HUDEP-2 (cell line): ENCODE measurements around the gene MYL4.

Experiments used
- DNase-seq, 76 experiments: peaks; one replicate each; lab custom pipeline; 2025; ENCODE audit not compliant: unreplicated experiment in 76 of 76; lab: John Stamatoyannopoulos, UW

Gene MYL4

DNA sequence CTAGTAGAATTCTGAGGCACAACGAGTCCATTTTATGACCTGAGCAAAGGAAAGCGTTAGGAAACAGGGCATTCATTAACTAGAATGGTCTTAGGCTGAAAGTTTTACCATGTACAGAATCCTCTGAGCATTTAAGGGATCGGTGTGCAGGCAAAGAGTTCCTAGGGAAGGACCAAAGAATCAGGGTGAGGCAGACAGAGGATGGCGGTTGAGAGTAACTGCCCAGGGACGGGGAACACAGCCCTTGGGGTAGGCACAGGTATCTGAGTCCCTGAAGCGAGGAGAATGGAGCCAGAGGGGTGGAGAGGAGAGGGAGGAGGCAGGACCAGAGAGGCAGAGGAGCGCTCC lies 30.4 kb downstream of the MYL4 start:
- no peak for DNase-seq

DNA sequence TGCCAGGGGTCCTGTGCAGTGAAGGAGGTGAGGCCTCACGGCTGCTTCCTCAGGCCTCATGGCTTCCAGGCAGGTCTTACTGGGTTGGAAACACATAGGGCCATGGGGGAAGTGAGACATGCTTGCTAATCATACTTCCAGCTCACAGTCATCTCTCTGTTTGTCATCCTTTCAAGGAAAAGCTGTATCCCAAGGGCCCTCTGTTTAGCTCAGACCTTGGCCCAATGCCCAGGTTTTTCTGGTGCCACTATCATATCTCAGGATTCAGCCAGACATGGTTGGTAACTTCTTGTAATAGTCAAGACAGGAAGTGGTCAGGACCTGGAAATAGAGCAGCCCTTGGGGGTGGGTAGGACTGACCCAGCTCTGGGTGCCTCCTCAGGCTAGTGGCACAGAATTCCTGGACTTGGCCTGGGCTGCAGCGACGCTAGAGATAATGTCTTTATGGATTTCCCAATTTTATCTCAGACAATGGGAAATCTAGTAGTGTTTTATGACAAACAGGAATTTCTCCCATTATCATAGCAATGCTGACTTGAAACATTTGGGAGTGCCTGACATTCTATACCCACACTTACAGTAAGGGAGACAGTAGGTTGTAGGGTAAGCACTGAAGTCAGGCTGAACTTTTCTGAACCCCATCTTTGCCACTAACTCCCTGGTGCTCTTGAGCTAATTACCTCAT lies 31.0 kb downstream of the MYL4 start:
- DNase-seq = peak in 71 of 76 experiments; percentile 37 to 89 (median 68)

DNA sequence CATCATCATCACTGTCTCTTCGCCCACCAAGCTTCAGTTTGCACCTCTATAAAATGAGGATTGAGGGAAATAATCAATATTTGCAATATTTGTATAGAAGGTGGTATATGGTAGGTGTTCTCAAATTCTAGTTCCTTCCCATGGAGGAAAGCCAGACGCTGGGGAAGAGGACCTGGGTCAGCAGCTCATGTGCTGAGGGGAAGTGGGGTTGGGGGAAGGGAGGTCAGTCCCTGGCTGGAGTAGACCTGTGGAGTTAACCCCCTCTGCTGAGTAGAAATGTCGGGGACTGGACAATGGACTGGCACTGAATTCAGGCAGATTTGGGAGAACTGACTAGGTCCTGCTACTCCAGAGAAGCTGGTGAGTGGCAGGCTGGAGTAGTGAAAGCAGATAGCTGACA lies 31.7 kb downstream of the MYL4 start:
- DNase-seq = no peak

DNA sequence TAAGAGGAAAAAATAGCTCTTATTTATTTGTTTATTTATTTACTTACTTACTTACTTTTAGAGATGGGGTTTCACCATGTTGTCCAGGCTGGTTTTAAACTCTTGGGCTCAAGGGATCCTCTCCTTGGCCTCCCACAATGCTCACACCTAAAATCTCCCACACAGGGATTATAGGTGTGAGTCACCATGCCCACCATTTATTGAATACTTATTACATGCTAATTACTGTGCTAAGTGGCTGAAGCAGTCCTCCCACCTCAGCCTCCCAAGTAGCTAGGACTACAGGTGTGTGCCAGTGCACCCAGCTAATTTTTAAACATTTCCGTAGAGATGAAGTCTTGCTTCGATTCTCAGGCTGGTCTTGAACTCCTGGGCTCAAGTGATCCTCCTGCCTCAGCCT lies 33.5 kb downstream of the MYL4 start:
- DNase-seq = no peak

DNA sequence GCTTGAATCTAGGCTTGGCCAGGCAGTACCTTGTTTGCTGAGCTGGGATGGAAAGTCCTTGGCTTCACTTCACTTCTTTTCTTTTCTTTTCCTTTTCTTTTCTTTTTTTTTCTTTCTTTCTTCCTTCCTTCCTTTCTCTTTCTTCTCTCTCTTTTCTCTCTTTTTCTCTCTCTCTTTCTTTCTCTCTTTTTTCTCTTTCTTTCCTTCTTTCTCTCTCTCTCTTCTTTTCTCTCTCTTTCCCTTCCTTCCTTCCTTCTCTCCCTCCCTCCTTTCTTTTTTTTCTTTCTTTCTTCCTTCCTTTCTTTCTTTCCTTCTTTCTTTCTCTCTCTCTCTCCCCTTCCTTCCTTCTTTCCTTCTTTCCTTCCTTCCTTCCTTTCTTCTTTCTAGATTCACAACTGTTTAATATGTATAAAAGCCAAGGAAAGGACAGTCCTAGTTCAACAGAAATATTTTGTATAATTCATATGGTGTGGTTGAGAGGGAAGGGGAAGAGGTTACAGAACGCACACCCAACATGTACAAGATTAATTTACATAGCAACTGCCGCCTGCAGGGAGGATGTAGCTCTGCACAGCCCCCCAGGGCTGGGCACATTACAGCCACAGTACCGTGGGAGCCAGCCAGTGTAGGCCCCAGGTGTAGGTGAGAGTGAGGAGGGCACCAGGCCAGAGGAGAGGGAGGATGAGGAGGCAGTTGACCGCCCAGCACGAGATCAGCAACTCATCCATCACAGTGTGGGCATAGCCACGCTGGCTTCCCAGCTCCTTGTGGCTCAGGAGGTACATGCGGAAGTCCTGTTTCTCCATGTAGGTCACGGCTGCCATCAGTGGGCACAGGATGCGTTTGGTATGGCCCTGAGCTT lies 34.8 kb downstream of the MYL4 start:
- no peak for DNase-seq

DNA sequence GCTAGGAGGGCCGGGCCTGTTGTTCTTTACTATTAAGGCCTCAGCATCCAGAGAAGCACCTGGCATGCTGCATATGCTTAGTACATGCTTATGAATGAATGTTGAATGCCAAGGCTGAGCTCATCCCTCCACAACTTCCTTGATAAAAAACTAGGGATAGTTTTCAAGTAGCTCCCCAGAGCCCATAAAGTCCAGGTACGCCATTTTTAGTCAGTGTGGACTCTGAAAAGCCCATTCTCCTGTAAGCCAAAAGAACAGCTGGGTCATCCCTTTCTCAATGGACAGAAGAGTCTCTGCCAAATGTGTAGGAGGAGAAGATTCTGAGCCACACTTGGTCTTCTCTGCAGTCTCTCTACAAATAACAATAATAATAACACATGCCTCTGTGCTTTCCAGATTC lies 35.5 kb downstream of the MYL4 start:
- DNase-seq = no peak

DNA sequence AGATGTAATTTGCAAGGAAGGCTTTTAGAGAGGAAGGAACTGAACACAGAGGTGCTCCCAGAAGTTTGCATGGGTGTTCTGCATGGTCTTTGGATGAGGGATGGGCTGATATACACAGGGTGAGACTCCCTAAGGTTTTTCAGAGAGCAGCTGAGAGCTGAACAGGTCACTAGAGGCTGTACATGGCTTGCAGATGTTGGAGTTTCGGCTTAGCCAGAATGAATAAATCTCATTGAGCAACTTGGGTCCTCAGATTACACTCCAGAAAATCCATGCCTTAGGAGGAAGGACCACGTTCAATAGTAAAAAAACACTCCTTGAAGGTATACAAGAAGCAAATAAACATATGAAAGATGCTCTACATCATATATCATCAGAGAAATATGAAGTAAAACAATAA lies 37.0 kb downstream of the MYL4 start:
- DNase-seq = no peak

DNA sequence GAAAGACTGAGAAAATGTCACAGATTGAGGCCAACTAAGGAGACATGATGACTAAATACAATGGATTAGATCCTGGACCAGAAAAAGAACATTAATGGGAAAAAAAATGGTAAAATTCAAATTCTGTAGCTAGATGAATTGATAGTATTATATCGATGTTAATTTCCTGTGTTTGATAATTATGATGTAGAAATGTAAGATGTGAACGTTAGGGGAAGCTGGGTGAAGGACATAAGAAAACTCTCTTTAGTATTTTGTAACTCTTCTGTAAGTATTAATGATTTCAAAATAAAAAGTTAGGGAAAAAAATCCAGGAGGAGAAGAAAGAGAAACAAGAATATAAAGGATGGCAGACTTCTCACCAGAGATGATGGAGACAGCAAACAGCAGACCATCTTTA lies 41.7 kb downstream of the MYL4 start:
- DNase-seq = no peak

DNA sequence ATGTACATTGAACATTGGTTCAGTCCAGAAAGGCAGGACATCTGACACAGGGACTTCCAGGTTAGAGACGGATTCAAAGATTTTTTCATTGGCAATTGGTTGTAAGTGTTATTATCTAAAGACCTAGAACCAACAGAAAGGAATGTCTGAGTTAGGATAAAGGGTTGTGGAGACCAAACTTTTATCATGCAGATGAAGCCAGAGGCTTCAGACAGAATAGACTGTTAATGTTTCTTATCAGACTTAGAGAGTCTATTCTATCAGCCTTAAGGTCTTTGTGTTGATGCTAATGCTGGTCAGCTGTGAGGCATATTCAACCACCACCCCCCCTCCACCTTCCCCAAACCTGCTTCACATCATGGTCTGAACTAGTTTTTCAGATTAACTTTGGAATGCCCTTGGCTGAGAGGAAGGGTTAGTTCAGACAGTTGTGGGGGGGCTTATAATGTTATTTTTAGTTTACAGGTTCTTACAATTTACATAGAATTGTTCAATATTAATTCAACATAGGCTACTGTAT lies 42.3 kb downstream of the MYL4 start:
- no peak for DNase-seq

DNA sequence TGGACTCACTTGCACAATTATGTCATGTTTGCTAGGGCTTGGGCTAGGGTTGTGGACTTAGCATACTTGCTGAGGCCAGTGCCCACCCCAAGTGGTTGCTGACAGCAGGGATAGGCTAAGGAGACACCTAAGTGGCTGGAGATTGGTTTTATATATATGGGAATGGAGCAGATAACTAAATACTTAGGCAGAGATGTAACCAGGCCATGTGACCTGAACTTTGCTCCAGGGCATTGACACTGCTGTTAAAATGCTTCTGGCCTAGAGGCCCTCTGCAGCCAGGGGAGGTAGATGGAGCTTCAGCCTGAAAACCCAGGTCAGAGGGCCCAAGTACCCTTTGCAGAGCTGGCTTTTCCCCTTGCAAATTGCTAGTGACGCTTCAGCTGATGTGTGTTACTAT lies 43.1 kb downstream of the MYL4 start:
- DNase-seq = peak in 1 of 76 experiments; percentile 3

DNA sequence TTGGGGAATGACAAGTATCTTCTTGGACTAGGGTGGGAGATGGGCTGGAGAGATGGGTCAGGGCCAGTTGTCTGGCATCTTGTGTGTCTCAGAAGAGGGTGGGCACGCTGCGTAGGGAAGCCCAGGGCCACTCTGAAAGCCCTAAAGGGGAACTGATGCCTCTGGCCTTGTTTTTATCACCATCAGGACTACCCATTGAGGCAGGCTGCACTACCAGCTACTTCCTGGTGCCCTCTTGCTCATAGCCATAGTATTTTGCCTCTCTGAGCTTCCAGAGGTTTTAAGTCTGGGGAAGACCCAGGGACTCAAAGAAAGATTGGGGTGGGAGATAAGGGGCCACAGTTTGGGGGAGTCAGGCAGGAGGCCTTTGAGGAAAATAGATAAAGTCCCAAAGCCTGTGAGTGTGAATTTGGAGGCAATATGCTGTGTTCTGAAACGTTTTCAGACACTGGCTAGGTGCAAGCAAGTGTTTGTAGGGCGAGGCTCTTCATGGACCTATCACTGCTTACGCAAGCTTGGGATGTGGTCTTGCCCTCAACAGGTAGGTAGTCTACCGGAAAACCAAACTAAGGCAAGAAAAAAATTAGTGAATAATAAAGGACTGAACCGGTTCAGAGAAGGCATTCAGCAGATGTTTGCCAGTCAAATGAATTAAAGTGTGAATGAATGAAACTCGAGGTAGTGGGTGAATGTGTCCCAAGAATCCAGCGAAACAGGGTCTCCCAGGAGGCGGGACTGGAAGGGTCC lies 43.8 kb downstream of the MYL4 start:
- DNase-seq = peak in 1 of 76 experiments; percentile 10

DNA sequence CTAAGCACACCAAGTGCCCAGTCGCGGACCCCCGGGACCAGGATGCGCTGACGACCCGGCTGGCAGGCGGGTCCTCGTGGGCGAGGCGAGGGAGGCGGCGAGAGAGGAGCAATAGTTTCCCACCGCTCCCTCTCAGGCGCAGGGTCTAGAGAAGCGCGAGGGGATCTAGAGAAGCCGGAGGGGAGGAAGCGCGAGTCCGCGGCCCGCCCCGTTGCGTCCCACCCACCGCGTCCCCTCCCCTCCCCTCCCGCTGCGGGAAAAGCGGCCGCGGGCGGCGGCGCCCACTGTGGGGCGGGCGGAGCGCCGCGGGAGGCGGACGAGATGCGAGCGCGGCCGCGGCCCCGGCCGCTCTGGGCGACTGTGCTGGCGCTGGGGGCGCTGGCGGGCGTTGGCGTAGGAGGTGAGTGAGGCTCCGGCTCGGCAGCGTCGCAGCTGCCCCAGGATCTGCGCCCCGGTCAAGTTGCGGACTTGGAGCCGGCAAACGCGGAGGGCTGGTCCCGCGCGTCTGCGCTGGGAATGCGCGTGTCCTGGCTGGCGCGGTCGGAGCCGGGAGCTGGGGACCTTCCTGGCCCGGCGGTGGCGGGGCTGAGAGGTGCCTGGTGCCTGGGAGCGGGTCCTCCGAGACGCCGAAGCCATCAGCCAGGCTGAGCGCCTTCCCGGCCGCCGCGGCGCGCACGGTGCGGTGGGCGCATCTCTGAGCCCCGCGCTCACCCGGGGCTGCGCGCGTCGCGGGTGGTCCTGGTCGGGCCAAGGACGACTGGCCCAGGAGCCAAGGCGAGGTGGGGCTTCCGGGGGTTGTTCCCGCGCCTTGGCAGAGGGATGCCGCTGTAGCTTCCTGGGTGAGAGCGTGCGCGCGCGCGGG lies 44.6 kb downstream of the MYL4 start, which contains the start of gene ITGB3:
Gene ITGB3, plus strand, starts transcription at position 287 of the 862 bp plus-strand sequence. Its CDS starts 35 bp downstream, at position 322.
- peak in 57 of 76 experiments; percentile 5 to 70 (median 47) for DNase-seq

DNA sequence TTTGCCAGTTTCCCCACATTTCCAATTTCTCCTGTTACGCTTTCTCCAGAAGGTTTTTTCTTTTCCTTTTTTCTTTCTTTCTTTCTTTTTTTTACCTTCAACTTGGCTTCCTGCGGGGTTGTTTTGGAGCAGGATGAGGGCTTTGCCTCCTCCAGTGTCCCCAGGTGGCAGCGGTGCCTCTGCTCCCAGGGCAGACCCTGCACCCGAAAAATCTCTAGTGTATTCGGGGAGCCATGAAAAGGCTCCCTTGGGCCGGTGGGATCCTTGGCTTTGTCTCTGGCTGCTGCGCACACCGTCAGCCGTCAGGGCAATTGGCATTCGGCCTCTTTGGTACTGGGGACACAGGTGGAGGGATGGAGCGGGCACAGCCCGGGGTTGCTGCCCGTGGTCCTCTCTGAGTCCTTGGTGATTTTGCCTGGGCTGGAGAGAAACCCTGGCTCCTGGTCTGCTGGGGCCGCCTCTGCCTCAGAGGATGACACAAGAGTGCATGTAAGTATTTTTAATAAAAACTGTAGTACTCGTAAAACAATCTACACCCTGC lies 45.3 kb downstream of the MYL4 start:
- DNase-seq = no peak

DNA sequence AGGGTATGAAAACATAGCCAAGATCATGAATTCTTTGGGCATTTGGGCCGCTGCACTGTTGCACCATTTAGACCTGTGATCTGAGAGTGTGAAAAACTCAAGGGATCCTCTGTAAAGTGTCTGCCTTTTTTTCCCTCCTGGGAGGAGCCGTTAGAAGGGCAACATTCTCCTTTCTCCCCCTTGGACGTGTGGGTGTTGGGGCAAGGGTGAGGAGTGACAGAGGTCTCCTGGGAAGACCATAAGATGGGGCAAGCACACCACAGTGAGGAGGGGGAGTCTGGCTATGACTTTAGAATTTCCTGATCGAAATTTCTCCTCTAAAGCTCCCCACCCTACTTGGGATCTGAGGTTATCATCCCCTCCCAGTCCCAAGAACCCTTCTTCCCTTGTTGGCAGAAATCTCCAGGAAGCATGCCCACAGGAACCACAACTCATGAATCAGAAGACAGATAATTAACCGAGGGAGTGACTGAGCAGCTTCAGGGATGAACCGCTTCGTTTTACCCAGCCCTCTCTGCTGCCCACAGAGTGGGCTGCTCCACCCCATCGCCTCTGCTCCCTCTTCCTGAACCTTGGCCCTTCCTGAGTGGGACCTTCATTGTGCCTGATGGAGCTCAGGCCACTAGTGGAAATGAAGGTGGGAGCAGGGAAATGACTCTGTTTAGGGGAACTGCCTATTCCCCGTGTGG lies 48.6 kb downstream of the MYL4 start:
- DNase-seq = peak in 6 of 76 experiments; percentile 7 to 14 (median 10)

DNA sequence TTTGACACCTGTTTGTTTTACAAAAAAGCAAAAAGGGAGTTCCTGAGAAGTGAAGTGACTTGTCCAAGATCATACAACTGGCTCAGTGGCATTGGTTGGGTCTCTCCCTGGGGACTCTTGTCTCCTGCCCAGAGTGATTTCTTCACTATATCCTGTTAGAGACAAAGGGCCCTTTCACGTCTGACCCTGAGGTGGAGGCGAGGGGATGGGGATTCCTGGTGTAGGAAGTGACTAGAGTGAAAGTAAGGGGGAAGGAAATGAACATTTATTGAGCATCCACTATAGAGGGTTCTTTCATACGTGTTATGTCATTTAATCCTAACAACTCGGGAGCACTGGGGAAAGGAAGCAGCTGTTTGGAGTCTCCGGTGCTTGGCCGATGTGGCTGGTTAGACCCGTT lies 53.4 kb downstream of the MYL4 start:
- no peak for DNase-seq

DNA sequence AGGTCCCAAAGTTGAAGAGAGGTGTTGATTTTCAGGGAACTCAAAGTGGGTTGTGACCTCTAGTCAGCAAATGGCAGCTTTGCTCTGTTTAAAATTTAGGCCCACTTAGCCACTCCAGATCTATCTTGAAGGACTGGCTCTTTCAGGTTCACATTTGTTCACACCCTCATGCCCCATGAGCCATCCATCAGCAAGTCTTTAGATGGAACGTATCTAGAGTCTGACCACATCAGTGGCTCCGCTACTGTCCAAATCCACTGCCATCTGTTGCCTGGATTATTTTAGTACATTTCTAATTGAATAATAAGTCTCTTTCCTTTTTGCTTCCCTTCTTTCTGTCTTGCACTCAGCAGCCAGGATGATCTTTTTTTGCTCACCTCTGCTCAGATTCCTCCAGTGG lies 55.0 kb downstream of the MYL4 start:
- DNase-seq = no peak

DNA sequence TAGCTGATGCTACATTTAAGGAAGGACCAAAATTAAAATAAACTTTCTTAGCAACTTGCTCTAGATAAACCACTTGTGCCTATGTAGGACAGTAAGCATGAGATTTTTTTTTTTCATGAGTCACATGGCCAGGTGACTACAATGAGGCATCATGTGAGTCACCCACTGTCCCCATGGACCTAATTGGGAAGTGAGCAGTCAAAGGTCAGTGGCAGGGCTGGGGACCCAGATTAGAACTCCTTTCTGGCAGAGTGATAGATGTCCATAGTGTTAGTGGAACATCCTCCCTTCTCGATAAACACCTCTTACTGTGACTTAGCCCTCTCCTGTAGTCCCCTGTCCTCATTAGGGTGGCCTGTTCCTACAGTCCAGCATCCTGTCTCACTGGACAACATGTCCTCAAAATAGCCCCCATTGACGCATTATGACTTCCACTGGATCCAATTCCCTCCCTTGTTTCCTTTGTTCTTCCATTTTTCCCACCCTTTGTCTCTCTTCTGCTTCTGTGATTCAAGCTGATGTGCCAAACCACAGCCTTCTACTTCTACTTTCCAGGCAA lies 56.9 kb downstream of the MYL4 start:
- peak in 1 of 76 experiments; percentile 17 for DNase-seq

DNA sequence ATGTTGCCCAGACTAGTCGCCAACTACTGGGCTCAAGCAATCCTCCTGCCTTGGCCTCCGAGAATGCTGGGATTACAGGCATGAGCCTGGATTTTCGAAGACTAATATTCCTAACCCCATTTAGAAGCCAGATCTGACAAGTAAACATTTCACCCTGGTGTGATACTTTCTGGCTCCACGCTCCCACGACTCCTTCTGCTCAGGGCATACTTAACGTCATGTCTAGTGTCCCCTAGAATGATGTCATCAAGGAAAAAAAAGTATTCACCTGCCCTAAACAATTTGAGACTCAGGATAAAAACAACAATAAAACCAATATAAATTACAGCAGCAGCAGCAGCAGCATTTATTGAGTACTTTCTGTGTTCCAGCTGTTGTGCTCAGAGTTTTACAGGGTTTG lies 57.6 kb downstream of the MYL4 start:
- DNase-seq = no peak

DNA sequence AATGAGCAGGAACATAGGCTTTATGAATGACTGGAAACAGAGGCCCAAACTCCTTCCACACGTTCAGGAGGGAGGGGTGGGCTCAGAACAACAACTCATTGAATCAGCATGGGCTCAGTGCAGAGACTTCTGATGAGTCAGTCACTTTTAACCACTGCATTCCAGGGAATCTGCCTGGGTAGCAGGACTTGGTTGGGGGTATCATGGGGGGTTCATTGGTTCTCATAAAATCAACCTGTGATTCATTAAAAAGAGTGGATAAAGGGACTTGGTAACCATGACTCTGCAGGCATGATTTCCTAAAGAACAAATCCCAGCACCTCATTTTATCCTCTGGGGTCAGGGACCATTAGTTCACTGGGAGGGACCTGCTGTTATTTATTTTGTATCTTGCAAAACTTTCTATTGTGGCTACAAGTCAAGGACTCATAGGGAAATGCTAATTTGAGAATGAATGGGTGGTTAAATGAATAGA lies 58.2 kb downstream of the MYL4 start:
- DNase-seq = no peak
